Pancreas (tissue), 10 donors: ENCODE measurements around the gene ZBED5. TPM values are rescaled to one million over a fixed set of nuclear protein-coding genes. Genes with fewer than 3 reads are reported as not detected.
A peak's percentile ranks its signal among the peaks of the same experiment; 100 is the strongest.
"Not testable (repeated sequence)": the region's sequence is repeated elsewhere in the genome, so short reads cannot be mapped to it uniquely, and the experiment has no call there.

Experiments used
- ATAC-seq, 4 donors: fragments of 200-7000 bp; cut with Tn5 transposase; one replicate each; pipeline versions ENCODE4 v1.8.0 to v1.9.1; 2020; ENCODE audit warnings: mild to moderate bottlenecking in 4 of 4, moderate library complexity in 4 of 4
- DNase-seq, 6 donors: peaks; one replicate each; pipeline ENCODE4 v3.0.0-alpha.2; 2020
- FAIRE-seq: peaks from 2 replicates; lab custom pipeline; 2012; peaks lifted over from hg19 to GRCh38; lab: Jason Lieb, UNC
- H3K27ac ChIP-seq, 4 donors: fragments of 200-600 bp; sonication (generic); 1 replicate in 3 of 4; 2 replicates in 1 of 4; pipeline versions ENCODE4 v1.5.0 to v1.8.0; 2020
- H3K27me3 ChIP-seq, 4 donors: fragments of 200-600 bp; one replicate each; pipeline ENCODE4 v1.8.0; 2021
- H3K36me3 ChIP-seq, 3 donors: fragments of 200-600 bp; sonication (generic) in 1 of 3; one replicate each; pipeline versions ENCODE4 v1.5.0 to v1.8.0; 2020 to 2021
- H3K4me1 ChIP-seq, 3 donors: fragments of 200-600 bp; one replicate each; pipeline ENCODE4 v1.8.0; 2021
- H3K4me3 ChIP-seq, 4 donors: fragments of 200-600 bp; sonication (generic) in 2 of 4; one replicate each; pipeline versions ENCODE4 v1.5.0 to v1.8.0; 2020 to 2021
- H3K9me3 ChIP-seq, 4 donors: fragments of 200-600 bp; one replicate each; pipeline ENCODE4 v1.8.0; 2021
- CTCF ChIP-seq, 4 donors: fragments of 200-600 bp; sonication (generic) in 3 of 4; IDR thresholded peaks; one replicate each; pipeline versions ENCODE4 v1.5.0 to v1.8.0; 2021; ENCODE audit warnings: antibody characterized with exemption in 4 of 4
- WGBS, 2 donors: extraction: QIAGEN DNeasy Blood & Tissue Kit; methylation state at CpG; one replicate each; pipeline ENCODE4 v1.1.7; 2013; 5-methylcytosine and 5-hydroxymethylcytosine counted together
- intact Hi-C, 3 donors: fragments of 100-400 bp; cut with DNase I; formaldehyde crosslinking; loops; one replicate each; pipeline versions ENCODE4 v1.11.1 to v1.14.2; 2022
- polyA plus RNA-seq, 2 donors: library from polyadenylated mRNA; stranded (reverse); fragments of 200-250 nt; gene quantifications; one replicate each; pipeline ENCODE4 v1.2.3, GENCODE V29; 2013
- total RNA-seq, 6 donors: library from RNA; stranded (reverse); fragmentation: NEBNext Ultra II Directional in 4 of 6; extraction: Animal tissue kit (Norgen Biotek cat#: 25700) in 4 of 6; gene quantifications; one replicate each; pipeline versions ENCODE4 v1.2.1 to v1.2.4, GENCODE V29; 2021 to 2023
- donor health status: healthy with polysubstance abuse.
- donor health status: DM: no; HTN: no; CAD: no; lungs with moderate emphysema.
- donor health status: DM: no; HTN: no; CAD: no.
- donor health status: control.
- donor health status: control.
- donor health status: Bipolar disorder and iron deficiency.
- donor health status: DM: yes; HTN: yes; CAD: no.
- donor health status: DM: no; HTN: no; CAD: no.
- donor health status: DM: no; HTN: no; CAD: no.
- donor health status: DM: yes; HTN: yes; CAD: no.

Gene ZBED5
- total and polyA plus RNA-seq, 8 donors, result 12.1 to 49.3 (median 19.7) TPM

GRCh38 chr11:10891151-10891720, 33.4 kb upstream of the ZBED5 start:
- Histone ChIP-seq H3K4me1 (peaks cover 0 to under 1% (median 0%) of the 10 kb centered on the region in 3 donors), H3K4me3 (no peak overlapping the region), H3K27ac (no peak overlapping the region), H3K27me3 (no peaks in the 10 kb centered on the region), H3K9me3 (no peaks in the 10 kb centered on the region), H3K36me3 (no peaks in the 10 kb centered on the region)
- WGBS, 2 donors, result 93 to 96% methylated on average over 1 of the region's 1 CpG
- FAIRE-seq, result no peak
- no peak for ATAC-seq
- no peak for DNase-seq
- no peak for TF ChIP-seq CTCF (IDR thresholded peaks at IDR 0.05)
- intact Hi-C loops, result no loop called here

- H3K4me3 ChIP-seq, H3K9me3 ChIP-seq, H3K27me3 ChIP-seq, FAIRE-seq, H3K36me3 ChIP-seq, H3K4me1 ChIP-seq, DNase-seq, intact Hi-C loops, H3K27ac ChIP-seq, ATAC-seq: not testable (repeated sequence)
Observed at GRCh38 chr11:10890083-10890482, 32.2 kb upstream of the ZBED5 start.

GRCh38 chr11:10887307-10887706, 29.5 kb upstream of the ZBED5 start:
- H3K36me3 ChIP-seq, result no peaks in the 10 kb centered on the region
- DNase-seq, result no peak
- no peak for FAIRE-seq
- no peak overlapping the region for H3K4me3 ChIP-seq
- ATAC-seq, result no peak
- TF ChIP-seq CTCF (IDR thresholded peaks at IDR 0.05), result no peak
- H3K27ac ChIP-seq, result no peak overlapping the region
- no peaks in the 10 kb centered on the region for H3K27me3 ChIP-seq
- peaks cover 0 to 7% (median 0%) of the 10 kb centered on the region in 3 donors for H3K4me1 ChIP-seq
- no peaks in the 10 kb centered on the region for H3K9me3 ChIP-seq
- intact Hi-C loops, result no loop called here

GRCh38 chr11:10886652-10887250, 28.9 kb upstream of the ZBED5 start:
- no peaks in the 10 kb centered on the region for H3K9me3 ChIP-seq
- no peaks in the 10 kb centered on the region for H3K27me3 ChIP-seq
- H3K36me3 ChIP-seq, result no peaks in the 10 kb centered on the region
- no peak for TF ChIP-seq CTCF (IDR thresholded peaks at IDR 0.05)
- intact Hi-C loops, result no loop called here
- DNase-seq (no peak), ATAC-seq (no peak), FAIRE-seq (no peak)
- H3K27ac ChIP-seq, result no peak overlapping the region
- 90 to 91% methylated on average over 3 of the region's 3 CpGs for WGBS, 2 donors
- H3K4me3 ChIP-seq, result no peak overlapping the region
- H3K4me1 ChIP-seq, result peaks cover 0 to 7% (median 0%) of the 10 kb centered on the region in 3 donors

GRCh38 chr11:10885703-10886363, 28.0 kb upstream of the ZBED5 start:
- Histone ChIP-seq H3K27ac (no peak overlapping the region), H3K27me3 (no peaks in the 10 kb centered on the region), H3K36me3 (no peaks in the 10 kb centered on the region), H3K4me1 (peaks cover 0 to 7% (median 0%) of the 10 kb centered on the region in 3 donors), H3K4me3 (no peak overlapping the region), H3K9me3 (no peaks in the 10 kb centered on the region)
- TF ChIP-seq CTCF (IDR thresholded peaks at IDR 0.05), result no peak
- DNase-seq (no peak), ATAC-seq (no peak), FAIRE-seq (peak; percentile 60)
- 7 to 12% methylated on average over 2 of the region's 2 CpGs for WGBS, 2 donors
- intact Hi-C loops, result no loop called here

- H3K9me3 ChIP-seq, H3K4me1 ChIP-seq, H3K4me3 ChIP-seq, FAIRE-seq, H3K27me3 ChIP-seq, H3K27ac ChIP-seq, ATAC-seq, H3K36me3 ChIP-seq, DNase-seq, intact Hi-C loops: not testable (repeated sequence)
- 74 to 81% methylated on average over 4 of the region's 4 CpGs for WGBS, 2 donors
Observed at GRCh38 chr11:10884292-10884691, 26.4 kb upstream of the ZBED5 start.
